Activated CD4-positive, alpha-beta T cell treated with anti-CD3 and anti-CD28 coated beads, Interleukin-2, Interleukin-6, amounts not matched to agents 100 ng/mL and 50 ng/mL, durations not matched to agents 16 hours and 8 hours (primary cell): Measurements from ENCODE around the gene USPL1.

Source experiments
- DNase-seq: peaks from one replicate; pipeline ENCODE4 v3.0.0-alpha.2; 2020

Gene USPL1

DNA sequence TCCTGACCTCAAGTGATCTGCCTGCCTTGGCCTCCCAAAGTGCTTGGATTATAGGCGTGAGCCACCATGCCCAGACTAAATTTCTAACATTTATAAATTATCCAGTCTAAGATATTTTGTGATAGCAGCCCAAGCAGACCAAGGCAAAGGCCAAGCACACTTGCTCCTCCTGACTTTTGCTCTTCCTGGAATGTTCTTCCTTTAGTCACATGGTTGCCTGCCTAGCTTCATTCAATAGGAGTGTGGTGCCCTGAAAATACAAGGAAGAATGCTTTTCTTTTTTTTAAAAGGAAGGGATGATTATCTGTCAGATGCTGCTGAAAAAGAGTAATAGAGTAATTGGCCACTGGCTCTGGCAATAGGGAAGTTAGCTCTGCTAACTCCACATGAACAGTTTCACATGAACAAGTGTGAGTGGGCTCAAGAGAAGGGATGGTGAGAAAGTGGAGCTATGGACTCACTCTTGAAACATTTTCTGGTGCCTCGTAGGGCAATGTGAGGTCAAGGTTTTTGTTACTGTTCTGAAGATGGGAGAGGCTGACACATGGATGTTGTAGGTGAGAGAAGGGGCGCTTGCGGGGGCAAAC is 47.1 kb downstream of the USPL1 start:
- no peak for DNase-seq

DNA sequence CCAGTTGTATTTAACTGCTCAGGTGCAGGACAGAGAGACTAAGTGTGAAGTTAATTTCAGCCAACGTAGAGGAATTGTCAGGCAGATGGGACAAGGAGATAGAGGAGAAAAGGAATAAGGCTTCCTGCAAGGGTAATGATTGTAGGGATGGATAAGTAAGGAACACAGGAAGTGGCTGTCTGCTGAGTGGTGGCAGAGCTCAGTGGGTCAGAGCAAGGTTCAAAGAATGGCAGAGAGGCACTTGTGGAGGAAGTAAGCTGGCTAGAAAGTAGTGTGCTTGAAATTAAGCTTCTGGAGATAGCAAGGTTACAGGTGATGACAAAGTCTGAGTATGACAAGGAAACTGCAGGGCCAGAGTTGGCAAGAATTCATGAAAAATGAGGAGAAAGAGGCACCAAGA is 47.9 kb downstream of the USPL1 start:
- no peak for DNase-seq

DNA sequence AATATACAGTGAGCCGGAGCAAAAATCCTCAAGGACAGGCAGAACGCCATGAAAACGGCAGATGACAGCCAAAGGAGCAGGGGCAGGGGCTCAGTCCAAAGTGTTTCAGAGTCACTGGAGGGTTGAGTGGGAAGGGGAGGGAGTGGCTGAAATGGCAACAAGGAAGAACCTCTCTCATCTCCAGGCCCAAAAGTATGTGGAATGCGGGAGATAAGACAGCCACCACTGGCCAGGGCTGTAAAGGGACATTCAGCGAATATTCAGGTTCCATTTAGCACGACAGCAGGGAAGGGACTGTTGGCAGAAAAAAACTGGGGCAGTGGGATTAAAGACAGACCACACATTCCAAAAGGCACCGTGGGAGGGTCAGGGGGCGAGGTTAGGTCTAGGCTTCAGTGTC is 48.4 kb downstream of the USPL1 start:
- no peak for DNase-seq

DNA sequence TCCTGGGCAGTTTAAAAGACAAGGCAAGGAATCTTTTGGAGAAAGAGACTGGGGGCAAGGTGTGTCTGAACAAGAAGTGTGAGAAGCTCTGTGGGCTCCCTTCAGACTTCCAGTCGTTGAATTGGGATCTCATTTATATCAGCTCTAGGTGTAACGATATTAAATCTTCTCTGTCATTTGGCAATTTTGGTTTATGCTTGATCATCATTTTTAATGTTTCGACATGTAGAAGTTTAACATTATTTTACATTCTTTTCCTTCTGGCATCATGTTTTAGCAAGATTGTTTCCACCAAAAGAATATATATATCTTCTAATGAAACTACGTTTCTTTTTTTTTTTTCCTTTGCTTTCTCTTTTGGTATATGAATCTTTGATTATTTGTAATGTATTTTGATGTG is 49.3 kb downstream of the USPL1 start:
- no peak for DNase-seq

DNA sequence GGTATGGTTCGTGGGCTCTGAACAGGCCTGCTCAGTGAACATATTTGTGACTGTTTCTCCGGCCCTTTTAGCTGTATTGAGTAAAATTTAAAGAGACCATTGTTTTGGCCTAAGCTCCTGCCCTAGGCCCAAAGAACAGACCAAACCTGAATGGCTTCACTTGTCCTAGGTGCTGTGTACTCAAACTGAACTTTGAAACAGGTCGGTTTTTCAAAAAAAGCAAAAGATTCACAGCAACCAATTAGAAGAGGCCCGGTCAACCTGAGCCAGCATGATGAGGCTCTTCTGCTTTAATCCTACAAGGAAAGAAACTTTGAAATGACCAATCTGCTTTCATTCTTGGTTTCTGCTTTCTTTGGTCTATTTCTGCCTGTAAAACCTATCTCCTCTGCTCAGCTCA is 50.6 kb downstream of the USPL1 start:
- DNase-seq, result no peak

DNA sequence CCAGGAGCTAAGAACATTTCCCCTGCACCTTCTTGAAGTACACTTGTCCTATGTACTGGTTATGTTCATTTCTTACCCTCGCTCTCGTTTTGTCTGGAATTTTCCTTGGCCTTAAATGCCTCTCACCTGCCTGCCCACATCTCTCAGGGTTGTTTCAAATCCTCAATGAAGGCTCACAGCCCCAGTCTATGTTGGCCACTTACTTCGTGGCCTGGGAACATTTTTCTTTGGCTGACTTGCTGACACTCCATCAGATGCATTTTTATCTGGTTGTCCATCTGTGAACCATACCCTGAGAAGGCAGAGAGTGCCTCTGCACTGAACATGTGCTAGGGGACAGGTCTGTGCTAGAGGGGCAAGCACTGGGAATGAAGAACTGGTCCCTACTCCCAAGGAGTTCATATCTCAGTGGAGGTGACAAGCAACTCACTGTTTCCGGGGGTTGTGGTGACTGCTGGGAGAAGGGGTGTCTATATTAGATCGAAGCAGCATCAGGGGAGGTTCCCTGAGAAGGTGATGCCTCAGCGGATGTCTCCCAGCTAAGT is 53.6 kb downstream of the USPL1 start:
- no peak for DNase-seq

DNA sequence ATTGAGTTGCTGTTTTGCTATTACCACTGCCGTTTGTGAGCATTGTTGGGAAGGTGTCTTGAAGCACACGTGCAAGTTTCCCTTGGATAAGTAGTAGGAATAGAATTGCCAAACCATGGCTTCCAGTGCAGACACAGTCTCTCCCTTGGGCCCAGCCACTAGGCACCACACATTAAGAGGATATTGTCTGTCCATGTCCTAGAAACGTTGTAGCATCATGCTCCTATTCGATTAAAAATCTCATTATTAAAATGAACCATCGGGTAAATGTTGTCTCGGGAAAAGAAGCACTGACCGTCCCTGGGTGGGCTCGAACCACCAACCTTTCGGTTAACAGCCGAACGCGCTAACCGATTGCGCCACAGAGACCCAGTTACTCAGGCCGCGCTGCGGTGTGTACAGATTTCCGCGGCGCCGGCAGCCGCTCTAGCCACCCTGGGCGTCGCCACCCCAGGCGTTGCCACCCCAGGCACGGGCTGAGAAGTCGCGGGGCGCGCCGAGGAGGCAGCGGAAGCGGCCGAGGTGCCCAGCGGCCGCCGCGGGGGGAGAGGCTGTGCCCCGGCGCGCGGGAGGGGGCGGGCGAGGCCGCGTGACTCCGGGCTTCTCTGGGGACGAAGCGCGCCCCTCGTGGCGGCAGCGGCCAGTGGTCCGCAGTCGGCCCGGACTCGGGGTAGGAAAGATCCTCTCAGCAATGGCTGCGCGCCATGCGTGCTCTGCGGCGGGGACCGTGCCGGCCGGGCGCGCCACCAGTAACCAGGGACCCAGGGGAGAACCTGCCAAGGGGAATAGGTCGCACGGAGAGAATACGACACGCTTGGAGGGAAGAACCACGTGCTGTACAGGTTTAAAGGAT is 56.2 kb downstream of the USPL1 start:
- peak; percentile 96 for DNase-seq

DNA sequence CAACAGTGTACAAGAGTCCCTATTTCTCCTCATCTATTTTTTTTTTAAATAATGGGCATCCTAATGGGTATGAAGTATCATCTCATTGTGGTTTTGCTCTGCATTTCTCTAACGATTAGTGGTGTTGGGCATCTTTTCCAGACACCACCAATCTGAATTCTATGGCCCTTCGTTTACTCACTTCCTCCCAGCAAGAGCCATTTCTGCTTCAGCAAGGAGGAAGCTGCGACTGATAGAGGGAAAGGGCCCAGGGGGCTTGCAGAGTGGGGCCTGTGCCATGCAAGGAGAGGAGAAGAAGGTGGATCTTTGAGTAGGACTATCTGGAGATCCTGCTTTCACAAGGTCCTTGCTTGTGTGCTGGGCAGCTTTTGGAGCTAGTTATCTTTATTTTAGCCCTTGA is 58.0 kb downstream of the USPL1 start:
- DNase-seq, result no peak

DNA sequence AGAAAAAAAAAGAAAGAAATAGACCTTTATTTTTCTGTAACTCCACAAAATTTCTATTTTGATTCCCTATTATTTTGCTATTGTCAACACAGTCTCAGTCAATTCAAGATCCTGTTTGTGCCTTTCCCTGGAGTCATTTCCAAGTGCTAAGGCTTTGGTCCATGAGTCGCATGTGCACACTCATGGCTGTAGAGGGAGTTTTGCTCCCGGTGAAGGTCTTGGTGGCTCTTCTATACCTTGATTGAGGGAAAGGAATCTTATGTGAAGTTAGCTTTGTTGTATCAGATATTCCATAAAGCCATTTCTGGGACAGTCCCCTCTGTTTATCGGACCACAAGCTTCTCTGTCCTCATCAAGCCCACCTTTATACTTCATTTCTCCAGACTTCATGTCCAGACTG is 59.0 kb downstream of the USPL1 start:
- no peak for DNase-seq

DNA sequence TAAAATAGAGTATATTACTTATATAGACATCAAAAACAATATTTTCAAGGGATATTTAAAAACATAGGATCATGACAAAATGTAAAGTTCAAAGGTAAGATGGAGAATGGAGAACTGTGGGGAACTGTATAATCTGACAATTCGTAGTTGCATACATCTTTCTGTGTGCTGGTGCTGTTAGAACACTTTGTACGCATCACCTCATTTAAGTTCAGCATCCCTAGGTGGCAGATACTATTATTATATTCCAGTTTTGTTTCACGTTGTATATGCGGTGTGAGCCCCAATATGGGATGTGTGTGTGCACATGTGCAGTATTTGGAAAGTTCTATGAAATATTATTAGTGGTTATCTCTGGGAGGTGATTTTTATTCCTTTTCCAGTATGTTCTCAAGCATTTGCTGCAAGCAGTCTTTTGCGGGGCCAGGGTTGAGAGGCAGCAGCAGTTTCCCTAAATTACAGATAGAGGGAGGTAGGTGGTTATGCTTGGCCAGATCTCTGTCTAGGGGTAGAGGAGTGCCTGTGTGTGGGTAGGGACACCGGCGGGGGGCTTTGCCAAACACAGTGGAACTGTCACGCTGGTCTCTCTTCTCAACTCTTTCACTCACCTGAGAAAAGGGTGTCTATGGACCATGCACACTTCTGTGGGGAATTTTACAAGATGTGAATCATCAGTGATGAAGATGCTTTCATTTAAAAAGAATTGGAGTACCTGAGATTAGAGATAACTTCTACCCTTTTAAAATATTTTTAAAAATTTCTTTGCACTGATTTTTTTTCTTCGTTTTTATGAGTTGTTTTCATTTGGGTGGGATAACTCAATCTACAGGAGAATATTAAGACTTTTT is 62.0 kb downstream of the USPL1 start:
- DNase-seq, result peak; percentile 50

DNA sequence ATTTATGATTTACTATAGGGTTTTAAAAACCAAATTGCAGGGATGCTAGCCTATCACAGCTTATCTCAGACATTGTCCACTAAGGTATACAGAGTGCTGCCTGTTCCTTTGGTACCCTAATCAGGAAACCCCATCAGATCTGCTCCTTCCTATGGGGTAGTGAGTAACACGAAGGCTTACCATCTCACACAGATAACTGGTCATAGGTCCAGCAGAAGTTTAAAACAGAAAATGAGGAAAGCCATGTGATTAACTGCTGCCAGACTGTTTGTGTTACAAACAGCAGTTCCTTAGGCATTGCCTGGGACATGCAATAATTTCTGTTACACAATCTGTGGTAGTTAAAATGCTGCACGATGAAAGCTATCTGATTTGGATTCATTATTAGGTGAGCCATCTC is 64.1 kb downstream of the USPL1 start:
- DNase-seq, result no peak

DNA sequence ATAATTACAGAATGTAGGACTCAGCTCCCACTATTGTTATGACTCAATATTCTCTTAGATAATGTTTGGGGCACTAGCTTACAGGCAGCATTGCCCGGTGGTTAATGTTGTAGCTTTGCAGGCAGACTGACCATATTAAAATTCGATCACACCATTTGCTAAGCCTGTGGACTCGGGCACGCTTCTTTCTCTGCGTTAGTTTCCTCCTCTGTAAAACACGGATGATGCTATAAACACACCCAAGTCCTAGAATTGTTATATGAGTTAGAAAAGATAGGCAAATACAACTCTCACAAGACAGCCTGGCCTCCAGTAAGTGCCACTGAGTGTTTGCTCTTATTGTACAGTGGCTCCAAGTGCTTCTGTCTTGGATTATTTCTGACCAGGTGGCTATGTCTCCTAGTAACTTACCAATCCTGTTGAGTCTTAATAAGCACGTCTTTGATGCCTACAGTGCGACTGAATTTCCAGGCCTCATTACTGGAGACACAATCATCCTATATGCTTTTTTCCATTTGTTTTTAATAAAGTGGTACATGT is 67.7 kb downstream of the USPL1 start:
- DNase-seq, result no peak

DNA sequence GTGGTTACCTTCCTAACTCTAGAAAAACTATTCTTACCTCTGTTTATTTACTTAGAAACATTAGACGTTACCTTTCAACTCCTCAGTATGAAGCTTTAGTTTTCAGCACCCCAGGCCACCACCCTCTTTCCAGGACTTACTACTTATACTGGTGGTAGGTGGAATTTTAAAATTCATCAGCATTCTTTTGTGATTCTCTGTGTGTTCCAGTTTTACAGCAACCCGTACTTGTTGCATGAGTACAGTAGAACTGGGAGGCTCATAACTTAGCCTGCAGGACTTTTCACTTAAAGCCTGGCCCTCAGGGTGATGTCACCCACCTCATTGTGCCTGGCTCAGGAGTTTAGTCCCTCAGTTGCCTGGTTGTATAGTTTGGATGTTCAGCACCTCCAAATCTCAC is 68.3 kb downstream of the USPL1 start:
- DNase-seq, result no peak

DNA sequence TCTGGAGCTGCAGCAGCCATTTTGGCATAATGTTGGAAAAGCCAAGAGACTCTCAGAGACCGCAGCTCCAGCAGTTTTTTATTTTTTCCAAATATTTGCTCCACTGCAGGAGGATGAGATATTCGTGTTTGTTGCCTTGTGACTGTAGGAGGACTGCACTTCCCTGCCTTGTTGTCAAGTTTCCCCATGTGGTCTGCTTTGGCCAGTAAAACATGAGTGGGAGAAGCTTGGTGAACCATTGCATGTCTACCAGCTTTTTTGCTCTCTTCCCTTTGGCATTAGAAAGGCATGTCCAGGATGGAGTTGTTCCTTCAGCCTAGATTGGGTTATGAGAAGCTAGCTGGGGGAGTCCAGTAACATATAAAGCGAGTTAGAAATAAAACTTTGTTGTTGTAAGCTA is 69.9 kb downstream of the USPL1 start:
- DNase-seq, result no peak

DNA sequence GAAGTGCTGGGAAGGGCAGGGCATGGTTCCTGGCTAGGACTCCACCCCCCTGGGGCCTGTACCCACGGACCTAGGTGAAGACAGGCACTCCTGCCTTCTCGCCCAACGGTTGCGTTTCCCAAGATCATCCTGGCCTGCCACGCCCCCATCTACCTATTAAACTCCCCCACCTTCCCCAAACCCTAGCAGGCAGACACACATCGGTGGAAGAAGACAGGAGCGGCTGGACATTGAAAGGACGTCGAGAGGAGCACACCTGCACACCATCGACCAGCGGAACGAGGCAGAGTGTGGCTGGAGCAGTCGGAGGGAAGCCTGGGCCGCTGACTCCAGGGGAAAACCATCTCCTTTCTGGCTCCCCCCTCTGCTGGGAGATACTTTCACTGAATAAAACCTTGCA is 72.0 kb downstream of the USPL1 start:
- no peak for DNase-seq

DNA sequence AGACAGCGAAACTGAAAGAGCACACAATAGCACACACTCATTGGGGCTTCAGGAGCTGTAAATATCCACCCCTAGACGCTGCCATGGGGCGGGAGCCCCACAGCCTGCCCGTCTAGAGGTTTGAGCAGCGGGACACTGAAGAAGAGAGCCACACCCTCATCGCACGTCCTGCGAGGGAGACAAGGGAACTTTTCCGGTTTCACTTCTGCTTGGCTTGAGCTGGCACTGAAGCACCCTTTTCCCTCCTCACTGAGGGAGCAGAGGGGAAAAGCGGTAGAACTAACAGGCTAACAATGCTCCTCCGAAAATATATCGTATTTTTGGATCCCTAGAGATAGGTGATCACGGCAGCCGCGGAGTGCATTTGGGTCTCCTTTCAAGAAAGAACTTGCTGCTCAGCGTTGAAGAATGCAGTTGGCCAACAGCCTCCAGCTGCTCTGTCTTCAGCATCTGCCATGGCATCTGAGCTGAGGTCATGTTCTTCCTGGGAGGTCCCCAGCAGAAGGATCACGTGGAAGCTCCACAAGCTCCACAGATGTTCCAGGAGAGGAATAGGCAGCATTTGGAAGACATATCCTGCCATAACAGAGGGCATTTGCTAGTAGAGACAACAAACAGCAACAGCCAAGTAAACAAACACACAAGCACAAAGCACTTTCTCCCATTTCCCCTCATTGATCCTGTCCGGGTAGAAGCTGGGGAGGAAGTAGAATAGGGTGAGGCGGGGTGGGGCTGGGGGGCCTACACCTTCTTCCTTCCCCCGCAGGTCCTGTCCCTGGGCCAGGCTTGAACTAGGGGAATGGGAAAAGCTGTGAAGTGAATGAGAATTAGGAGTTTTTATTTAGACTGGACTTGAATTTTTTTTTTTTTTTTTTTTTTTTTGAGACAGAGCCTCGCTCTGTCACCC is 72.8 kb downstream of the USPL1 start:
- peak; percentile 15 for DNase-seq

DNA sequence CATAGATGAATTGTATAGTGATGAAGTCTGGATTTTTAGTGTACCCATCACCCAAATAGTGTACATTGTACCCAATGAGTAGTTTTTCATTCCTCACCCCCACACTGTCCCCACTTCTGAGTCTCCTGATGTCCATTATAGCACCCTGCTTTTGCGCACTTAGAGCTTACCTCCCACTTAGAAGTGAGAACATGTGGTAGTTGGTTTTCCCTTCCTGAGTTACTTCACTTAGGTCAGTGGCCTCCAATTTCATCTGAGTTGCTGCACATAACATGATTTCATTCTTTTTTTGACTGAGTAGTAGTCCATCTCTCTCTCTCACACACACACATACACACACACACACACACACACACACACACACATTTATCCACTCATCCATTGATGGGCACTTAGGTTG is 74.4 kb downstream of the USPL1 start:
- DNase-seq, result no peak

DNA sequence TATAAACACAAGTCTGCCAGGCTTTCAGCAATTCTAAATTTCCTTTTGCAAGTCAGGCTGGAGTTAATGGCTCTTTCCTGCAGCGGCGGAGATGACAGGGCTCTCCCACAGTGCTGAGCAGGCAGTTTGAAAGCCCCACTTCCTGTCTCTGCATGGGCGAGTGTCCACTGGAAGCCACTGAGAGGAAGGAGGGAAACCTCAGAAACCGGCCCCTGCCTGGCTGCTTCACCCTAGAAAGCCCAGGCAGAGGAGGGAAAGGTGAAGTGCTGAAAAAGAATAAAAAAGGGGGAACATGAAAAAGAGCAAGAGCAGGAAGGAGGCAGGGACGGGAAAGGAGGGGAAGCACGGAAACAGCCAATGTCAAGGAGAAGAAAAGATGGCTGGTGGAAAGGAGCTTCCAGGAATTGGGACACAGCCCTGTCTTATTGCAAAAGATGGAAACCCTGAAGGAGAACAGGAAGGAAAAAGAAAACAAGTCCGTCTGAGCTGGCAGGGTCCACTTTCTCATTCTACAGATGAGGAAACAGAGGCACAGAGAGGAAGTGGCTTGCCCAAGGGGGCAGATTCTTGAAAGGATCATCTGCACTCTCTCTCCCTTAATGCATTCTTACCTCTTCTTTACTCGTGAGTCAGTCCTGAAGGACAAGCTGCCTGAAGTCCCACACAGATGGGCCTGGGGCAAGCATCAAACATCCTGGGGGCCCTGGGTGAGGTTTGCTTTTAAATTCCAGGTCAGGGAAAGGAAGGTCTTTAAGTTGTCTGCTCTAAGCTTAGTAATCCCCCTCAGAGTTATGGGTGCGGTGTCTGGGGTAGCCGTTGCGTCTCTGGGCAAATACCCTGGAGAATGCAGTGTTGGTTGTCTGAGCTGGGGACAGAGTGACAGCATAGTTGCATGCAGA is 78.8 kb downstream of the USPL1 start:
- peak; percentile 37 for DNase-seq

DNA sequence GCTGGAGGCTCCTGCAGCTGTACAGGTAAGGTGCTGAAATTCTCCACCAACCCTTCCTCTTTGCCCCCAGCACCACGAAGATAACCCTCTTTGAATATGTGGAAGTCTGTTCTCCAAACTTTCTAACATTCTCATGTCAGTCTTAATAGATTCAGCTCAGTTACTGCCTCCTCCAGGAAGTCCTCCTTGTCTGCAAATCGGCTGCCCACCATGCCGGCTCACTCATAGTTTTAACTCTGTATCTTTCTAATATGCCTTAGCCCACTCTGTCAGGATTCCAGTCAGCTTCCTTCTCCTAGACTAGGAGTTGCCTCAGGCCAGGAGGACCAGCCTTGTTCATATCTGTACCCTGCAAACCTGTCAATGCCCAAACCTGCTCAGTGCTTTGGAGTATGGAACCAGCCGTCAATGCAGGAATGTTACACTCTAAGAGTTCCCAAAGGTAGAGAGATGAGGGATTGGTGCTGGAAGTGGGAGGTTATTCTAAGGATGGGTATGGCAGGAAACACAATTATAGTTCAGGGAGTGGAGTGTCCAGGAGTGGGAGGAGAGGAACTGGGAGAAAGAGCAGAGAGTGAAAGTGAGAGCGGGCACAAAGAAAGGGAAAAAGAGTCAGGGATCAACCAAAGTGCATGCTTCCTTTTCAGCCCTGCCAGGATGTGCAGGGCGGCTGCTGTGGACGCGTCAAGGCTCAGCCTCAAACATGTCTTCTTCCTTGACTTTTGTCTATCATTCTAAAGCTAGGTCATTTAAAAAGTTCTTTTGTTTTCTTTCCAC is 79.6 kb downstream of the USPL1 start:
- DNase-seq, result no peak

DNA sequence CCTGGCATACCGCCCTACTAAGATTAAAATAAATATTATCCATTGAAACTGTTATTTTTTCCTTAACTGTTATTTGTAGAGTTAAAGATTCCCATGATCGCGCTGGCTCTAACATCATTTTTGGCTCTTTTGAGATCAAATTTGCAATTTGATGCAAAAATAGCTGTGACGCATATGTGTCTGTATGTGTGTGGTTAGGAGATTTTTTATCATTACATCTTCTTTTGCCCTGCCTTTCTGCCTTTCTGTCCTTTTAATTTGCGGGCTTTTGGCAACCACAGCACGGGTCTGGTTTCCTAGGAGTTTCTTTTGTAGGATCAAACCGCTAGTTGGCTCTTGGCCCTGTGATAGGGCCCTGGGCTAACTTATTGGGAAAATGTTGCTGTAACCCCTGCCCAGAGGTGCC is 80.3 kb downstream of the USPL1 start:
- DNase-seq, result no peak
